Neural cell (in vitro differentiated cells): Measurements from ENCODE around the gene RAB4B. TPM values are rescaled to one million over a fixed set of nuclear protein-coding genes. Genes with fewer than 3 reads are reported as not detected.

Experiments used
- H2AFZ ChIP-seq: fragments of 200-600, 300-800 bp; sonication (generic), shearing (Covaris generic); 2 replicates; pipeline ENCODE4 v1.6.0; 2014; ENCODE audit warnings: low read depth, mild to moderate bottlenecking, antibody characterized with exemption, low read length, moderate library complexity
- H3F3A ChIP-seq: fragments of 200-600 bp; shearing (Covaris generic); 2 replicates; pipeline ENCODE4 v1.6.1; 2016; ENCODE audit warnings: mild to moderate bottlenecking, moderate library complexity, mixed read lengths, antibody characterized with exemption, low read length; ENCODE audit not compliant: insufficient read depth, poor library complexity, severe bottlenecking
- H3K27ac ChIP-seq: fragments of 200-600, 300-800 bp; sonication (generic), shearing (Covaris generic); 2 replicates; pipeline ENCODE4 v1.5.1; 2014; ENCODE audit warnings: mild to moderate bottlenecking, low read length, moderate library complexity
- H3K27me3 ChIP-seq: fragments of 300-800, 200-600 bp; sonication (generic), shearing (Covaris generic); 2 replicates; pipeline ENCODE4 v1.6.0; 2014; ENCODE audit warnings: mild to moderate bottlenecking, low read depth, low read length, moderate library complexity; ENCODE audit not compliant: insufficient read depth
- H3K36me3 ChIP-seq: fragments of 300-800, 200-600 bp; sonication (generic), shearing (Covaris generic); 2 replicates; pipeline ENCODE4 v1.5.1; 2014; ENCODE audit warnings: mild to moderate bottlenecking, antibody characterized with exemption, low read length, moderate library complexity; ENCODE audit not compliant: insufficient read depth
- H3K4me2 ChIP-seq: fragments of 300-800, 200-600 bp; sonication (generic), shearing (Covaris generic); 2 replicates; pipeline ENCODE4 v1.6.0; 2014; ENCODE audit warnings: mild to moderate bottlenecking, low read length
- H3K4me3 ChIP-seq: fragments of 300-800, 200-600 bp; sonication (generic), shearing (Covaris generic); 2 replicates; pipeline ENCODE4 v1.5.1; 2014; ENCODE audit warnings: mild to moderate bottlenecking, low read length, moderate library complexity
- H3K79me2 ChIP-seq: fragments of 200-600 bp; shearing (Covaris generic); replicated peaks from 2 replicates; pipeline ENCODE4 v1.6.0; 2014; ENCODE audit warnings: mild to moderate bottlenecking, low read length, moderate library complexity; ENCODE audit not compliant: insufficient read depth
- H3K9ac ChIP-seq: fragments of 300-800, 200-600 bp; sonication (generic), shearing (Covaris generic); 2 replicates; pipeline ENCODE4 v1.6.1; 2016; ENCODE audit warnings: mild to moderate bottlenecking, low read length, mixed read lengths
- H3K9me2 ChIP-seq: fragments of 200-600 bp; shearing (Covaris generic); 2 replicates; pipeline ENCODE4 v1.6.1; 2016; ENCODE audit warnings: mild to moderate bottlenecking, low read length, mixed read lengths; ENCODE audit not compliant: insufficient read depth
- H3K9me3 ChIP-seq: fragments of 200-600, 300-800 bp; sonication (generic), shearing (Covaris generic); 2 replicates; pipeline ENCODE4 v1.6.1; 2016; ENCODE audit warnings: mild to moderate bottlenecking, mixed run types, low read length, moderate library complexity, mixed read lengths
- H4K20me1 ChIP-seq: fragments of 200-600 bp; shearing (Covaris generic); 2 replicates; pipeline ENCODE4 v1.6.1; 2016; ENCODE audit warnings: mild to moderate bottlenecking, mixed run types; ENCODE audit not compliant: insufficient read depth
- EP300 ChIP-seq: fragments of 450-650 bp; conservative IDR thresholded peaks from 2 replicates; pipeline ENCODE4 v1.6.1; 2014; ENCODE audit warnings: antibody characterized with exemption, mild to moderate bottlenecking, moderate library complexity; ENCODE audit not compliant: poor library complexity, severe bottlenecking
- EZH2 ChIP-seq: fragments of 200-600, 300-800 bp; shearing (Covaris generic), sonication (generic); IDR thresholded peaks from 2 replicates; pipeline ENCODE4 v1.6.1; 2014; ENCODE audit warnings: antibody characterized with exemption, low read length, borderline replicate concordance, mild to moderate bottlenecking; ENCODE audit not compliant: insufficient read depth, poor library complexity, severe bottlenecking
- MXI1 ChIP-seq: fragments of 450-650 bp; conservative IDR thresholded peaks from 2 replicates; pipeline ENCODE4 v1.6.1; 2014; ENCODE audit warnings: antibody characterized with exemption, mild to moderate bottlenecking; ENCODE audit not compliant: poor library complexity, severe bottlenecking
- POLR2AphosphoS5 ChIP-seq: IDR thresholded peaks from 2 replicates; pipeline ENCODE4 v1.6.1; 2012
- RAD21 ChIP-seq: fragments of 450-650 bp; conservative IDR thresholded peaks from 2 replicates; pipeline ENCODE4 v1.6.1; 2014; ENCODE audit warnings: antibody characterized with exemption, mild to moderate bottlenecking, moderate library complexity
- REST ChIP-seq: IDR thresholded peaks from 2 replicates; pipeline ENCODE4 v1.6.1; 2012; ENCODE audit warnings: borderline replicate concordance
- SMC3 ChIP-seq: fragments of 450-650 bp; conservative IDR thresholded peaks from 2 replicates; pipeline ENCODE4 v1.6.1; 2014; ENCODE audit warnings: antibody characterized with exemption, mild to moderate bottlenecking, moderate library complexity; ENCODE audit not compliant: poor library complexity
- TAF1 ChIP-seq: IDR thresholded peaks from 2 replicates; pipeline ENCODE4 v1.6.1; 2012; ENCODE audit warnings: low read depth
- polyA plus RNA-seq: library from polyadenylated mRNA; depleted of rRNA; stranded (reverse); fragments of >200 nt; gene quantifications from 2 replicates; pipeline ENCODE4 v1.2.3, GENCODE V29; 2014
- TF ChIP-seq, protein P1 (sequence below): fragments of 450-650 bp; IDR thresholded peaks from 2 replicates; pipeline ENCODE4 v1.5.1; 2014; ENCODE audit warnings: antibody characterized with exemption, mild to moderate bottlenecking, moderate library complexity; ENCODE audit not compliant: poor library complexity, severe bottlenecking

Gene RAB4B
- polyA plus RNA-seq, 1 donor from 2014 or later, result 66.0 TPM

DNA sequence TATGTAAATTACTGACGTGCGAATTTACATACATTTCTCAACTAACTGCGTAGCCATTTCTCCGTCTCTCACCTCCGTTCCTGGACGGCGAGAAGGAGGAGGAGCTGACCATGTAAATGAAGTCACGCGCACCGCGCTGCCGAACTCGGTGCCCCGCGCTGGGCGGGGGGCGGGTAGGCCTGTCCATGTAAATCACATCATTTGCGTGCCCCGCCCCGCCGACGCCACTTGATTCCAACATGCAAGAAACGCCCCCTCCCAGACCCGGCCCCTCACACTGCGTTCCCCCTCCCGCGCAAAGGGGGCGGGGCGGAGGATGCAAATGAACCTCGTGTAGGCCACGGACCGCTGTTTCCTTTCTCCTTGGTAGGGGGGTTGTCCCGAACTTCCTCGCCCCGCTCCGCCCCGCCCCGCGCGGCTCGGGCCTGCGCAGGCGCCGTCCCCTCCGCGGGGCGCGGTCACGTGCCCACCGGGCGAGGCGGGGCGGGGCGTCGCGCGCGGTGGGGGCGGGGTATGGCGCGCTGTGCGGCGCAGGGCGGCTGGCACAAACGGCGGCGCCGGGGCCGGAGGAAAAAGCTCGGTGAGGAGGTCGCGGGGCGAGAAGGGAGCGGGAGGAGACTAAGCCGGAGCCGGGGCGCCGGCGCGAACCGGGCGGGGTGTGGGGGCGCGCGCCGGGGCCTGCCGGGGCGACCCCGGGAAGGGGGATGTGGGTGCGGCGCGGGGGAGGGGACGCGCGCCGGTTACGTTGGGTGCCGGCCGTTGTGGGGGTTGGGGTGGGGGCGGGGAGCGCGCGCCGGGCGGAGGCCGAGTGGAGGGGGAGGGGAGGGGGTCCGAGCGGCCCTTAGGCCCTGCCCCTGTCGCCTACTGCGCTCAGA, 20.9 kb downstream of the RAB4B start, which contains the start of gene EGLN2:
Gene EGLN2, plus strand, starts transcription at position 509 of the 875 bp plus-strand sequence. CDS start 1,382 bp downstream, outside the sequence.
- peak within 1 kb of the TSS; percentile 92 for H3K4me3 ChIP-seq
- no peaks in the 10 kb centered on the region for H3F3A ChIP-seq
- peak within 1 kb of the TSS; percentile 94 for H3K9ac ChIP-seq
- peak within 1 kb of the TSS; percentile 87 for H3K4me2 ChIP-seq
- no peaks in the 10 kb centered on the region for H3K36me3 ChIP-seq
- TF ChIP-seq EZH2, result no peak
- TF ChIP-seq MXI1, result peak; percentile 65
- no peak for TF ChIP-seq SMC3
- peak; percentile 50 for TF ChIP-seq EP300
- no peak for TF ChIP-seq RAD21
- TF ChIP-seq TAF1, result peak; percentile 21
- TF ChIP-seq, protein P1, sequence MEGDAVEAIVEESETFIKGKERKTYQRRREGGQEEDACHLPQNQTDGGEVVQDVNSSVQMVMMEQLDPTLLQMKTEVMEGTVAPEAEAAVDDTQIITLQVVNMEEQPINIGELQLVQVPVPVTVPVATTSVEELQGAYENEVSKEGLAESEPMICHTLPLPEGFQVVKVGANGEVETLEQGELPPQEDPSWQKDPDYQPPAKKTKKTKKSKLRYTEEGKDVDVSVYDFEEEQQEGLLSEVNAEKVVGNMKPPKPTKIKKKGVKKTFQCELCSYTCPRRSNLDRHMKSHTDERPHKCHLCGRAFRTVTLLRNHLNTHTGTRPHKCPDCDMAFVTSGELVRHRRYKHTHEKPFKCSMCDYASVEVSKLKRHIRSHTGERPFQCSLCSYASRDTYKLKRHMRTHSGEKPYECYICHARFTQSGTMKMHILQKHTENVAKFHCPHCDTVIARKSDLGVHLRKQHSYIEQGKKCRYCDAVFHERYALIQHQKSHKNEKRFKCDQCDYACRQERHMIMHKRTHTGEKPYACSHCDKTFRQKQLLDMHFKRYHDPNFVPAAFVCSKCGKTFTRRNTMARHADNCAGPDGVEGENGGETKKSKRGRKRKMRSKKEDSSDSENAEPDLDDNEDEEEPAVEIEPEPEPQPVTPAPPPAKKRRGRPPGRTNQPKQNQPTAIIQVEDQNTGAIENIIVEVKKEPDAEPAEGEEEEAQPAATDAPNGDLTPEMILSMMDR, result peak; percentile 16
- peak; percentile 87 for TF ChIP-seq POLR2AphosphoS5
- peak; percentile 9 for TF ChIP-seq REST
- H3K27ac ChIP-seq, result peak within 1 kb of the TSS; percentile 86
- H3K27me3 ChIP-seq, result no peaks in the 10 kb centered on the region
- H4K20me1 ChIP-seq, result peaks cover 10% of the 10 kb centered on the region
- H3K79me2 ChIP-seq, result peaks cover 46% of the 10 kb centered on the region
- peak within 1 kb of the TSS; percentile 42 for H2AFZ ChIP-seq
- no peaks in the 10 kb centered on the region for H3K9me2 ChIP-seq
- no peaks in the 10 kb centered on the region for H3K9me3 ChIP-seq

GRCh38 chr19:40799558-40800338, 21.7 kb downstream of the RAB4B start:
- Histone ChIP-seq H3K9me2 (no peaks in the 10 kb centered on the region), H3K4me3 (peak overlapping the region; percentile 92), H4K20me1 (peaks cover 10% of the 10 kb centered on the region), H3K4me2 (peak overlapping the region; percentile 87), H3K79me2 (peaks cover 53% of the 10 kb centered on the region), H3K27me3 (no peaks in the 10 kb centered on the region), H3K36me3 (no peaks in the 10 kb centered on the region), H2AFZ (no peak overlapping the region), H3K27ac (peak overlapping the region; percentile 76), H3K9ac (peak overlapping the region; percentile 94), H3F3A (no peaks in the 10 kb centered on the region), H3K9me3 (no peaks in the 10 kb centered on the region)
- TF ChIP-seq EZH2, result no peak
- no peak for TF ChIP-seq EP300
- TF ChIP-seq, protein P1, result no peak
- TF ChIP-seq MXI1, result peak; percentile 3
